ACC112 (cell line): ENCODE measurements around the gene RAB31.

ENCODE experiments used
- H2AFZ ChIP-seq: fragments of 200-600 bp; sonication (generic); one replicate; pipeline ENCODE4 v1.6.0; 2017; ENCODE audit warnings: antibody characterized with exemption, low read length; ENCODE audit not compliant: unreplicated experiment
- H3K27ac ChIP-seq: fragments of 200-600 bp; sonication (generic); 2 replicates; pipeline ENCODE4 v1.5.1; 2014; ENCODE audit warnings: low read depth, mild to moderate bottlenecking, antibody characterized with exemption, low read length, moderate library complexity
- H3K27me3 ChIP-seq: fragments of 200-600 bp; sonication (generic); 2 replicates; pipeline ENCODE4 v1.6.1; 2014; ENCODE audit warnings: mild to moderate bottlenecking, antibody characterized with exemption, low read length, moderate library complexity, mixed read lengths; ENCODE audit not compliant: insufficient read depth
- H3K36me3 ChIP-seq: fragments of 200-600 bp; sonication (generic); 2 replicates; pipeline ENCODE4 v1.6.1; 2016; ENCODE audit warnings: mild to moderate bottlenecking, antibody characterized with exemption, low read length, moderate library complexity, mixed read lengths; ENCODE audit not compliant: insufficient read depth
- H3K4me1 ChIP-seq: fragments of 200-600 bp; sonication (generic); one replicate; pipeline ENCODE4 v1.6.1; 2016; ENCODE audit warnings: low read length, mixed read lengths; ENCODE audit not compliant: insufficient read depth, unreplicated experiment, control insufficient read depth
- H3K4me3 ChIP-seq: fragments of 200-600 bp; sonication (generic); 2 replicates; pipeline ENCODE4 v1.5.1; 2014; ENCODE audit warnings: mild to moderate bottlenecking, low read depth, low read length
- H3K79me2 ChIP-seq: fragments of 200-600 bp; sonication (generic); one replicate; pipeline ENCODE4 v1.6.0; 2016; ENCODE audit warnings: low read length; ENCODE audit not compliant: control insufficient read depth, unreplicated experiment, insufficient read depth

Gene RAB31

GRCh38 chr18:9726175-9726574, 18.1 kb downstream of the RAB31 start:
- no peak overlapping the region for H3K4me3 ChIP-seq
- no peak overlapping the region for H2AFZ ChIP-seq
- H3K79me2 ChIP-seq = peaks cover 29% of the 10 kb centered on the region
- H3K27me3 ChIP-seq = no peaks in the 10 kb centered on the region
- no peak overlapping the region for H3K27ac ChIP-seq
- peaks cover 4% of the 10 kb centered on the region; the same call in 1 of the 2 replicates for H3K36me3 ChIP-seq
- peaks cover 6% of the 10 kb centered on the region for H3K4me1 ChIP-seq

- Histone ChIP-seq H2AFZ (no peak overlapping the region), H3K4me1 (peaks cover 6% of the 10 kb centered on the region), H3K4me3 (no peak overlapping the region), H3K79me2 (peaks cover 22% of the 10 kb centered on the region), H3K27ac (no peak overlapping the region), H3K36me3 (peaks cover 4% of the 10 kb centered on the region; the same call in 1 of the 2 replicates), H3K27me3 (no peaks in the 10 kb centered on the region)
These were observed 18.8 kb downstream of the RAB31 start for GRCh38 chr18:9726936-9727335.

GRCh38 chr18:9730786-9731185, 22.7 kb downstream of the RAB31 start:
- Histone ChIP-seq H3K4me3 (no peak overlapping the region), H3K27ac (no peak overlapping the region), H3K79me2 (peaks cover 8% of the 10 kb centered on the region), H3K36me3 (no peaks in the 10 kb centered on the region), H2AFZ (no peak overlapping the region), H3K27me3 (no peaks in the 10 kb centered on the region), H3K4me1 (peaks cover 6% of the 10 kb centered on the region)

- H3K36me3 ChIP-seq = no peaks in the 10 kb centered on the region
- H3K4me3 ChIP-seq = no peak overlapping the region
- H3K4me1 ChIP-seq = peaks cover 8% of the 10 kb centered on the region
- H3K79me2 ChIP-seq = peaks cover 8% of the 10 kb centered on the region
- no peak overlapping the region for H2AFZ ChIP-seq
- no peaks in the 10 kb centered on the region for H3K27me3 ChIP-seq
- no peak overlapping the region for H3K27ac ChIP-seq
These were observed 23.3 kb downstream of the RAB31 start for GRCh38 chr18:9731380-9731779.

- peaks cover 14% of the 10 kb centered on the region for H3K4me1 ChIP-seq
- H3K36me3 ChIP-seq = no peaks in the 10 kb centered on the region
- H3K4me3 ChIP-seq = no peak overlapping the region
- no peaks in the 10 kb centered on the region for H3K27me3 ChIP-seq
- no peak overlapping the region for H3K27ac ChIP-seq
- H3K79me2 ChIP-seq = peaks cover 4% of the 10 kb centered on the region
- no peak overlapping the region for H2AFZ ChIP-seq
These were observed 23.9 kb downstream of the RAB31 start for GRCh38 chr18:9732031-9732430.

- no peaks in the 10 kb centered on the region for H3K27me3 ChIP-seq
- H3K4me1 ChIP-seq = peaks cover 25% of the 10 kb centered on the region
- peaks cover 14% of the 10 kb centered on the region for H3K79me2 ChIP-seq
- no peaks in the 10 kb centered on the region for H3K36me3 ChIP-seq
- H3K4me3 ChIP-seq = no peak overlapping the region
- no peak overlapping the region for H2AFZ ChIP-seq
- H3K27ac ChIP-seq = no peak overlapping the region
These were observed 26.1 kb downstream of the RAB31 start for GRCh38 chr18:9734189-9734588.

GRCh38 chr18:9735238-9735637, 27.1 kb downstream of the RAB31 start:
- H3K36me3 ChIP-seq = no peaks in the 10 kb centered on the region
- no peak overlapping the region for H3K27ac ChIP-seq
- peaks cover 18% of the 10 kb centered on the region for H3K79me2 ChIP-seq
- no peak overlapping the region for H3K4me3 ChIP-seq
- no peaks in the 10 kb centered on the region for H3K27me3 ChIP-seq
- no peak overlapping the region for H2AFZ ChIP-seq
- H3K4me1 ChIP-seq = peaks cover 33% of the 10 kb centered on the region

- Histone ChIP-seq H2AFZ (no peak overlapping the region), H3K27me3 (no peaks in the 10 kb centered on the region), H3K4me3 (no peak overlapping the region), H3K27ac (no peak overlapping the region), H3K4me1 (peaks cover 33% of the 10 kb centered on the region), H3K36me3 (no peaks in the 10 kb centered on the region), H3K79me2 (peaks cover 18% of the 10 kb centered on the region)
These were observed 27.8 kb downstream of the RAB31 start for GRCh38 chr18:9735879-9736278.

GRCh38 chr18:9736286-9736835, 28.3 kb downstream of the RAB31 start:
- H3K36me3 ChIP-seq = no peaks in the 10 kb centered on the region
- H3K4me1 ChIP-seq = peaks cover 33% of the 10 kb centered on the region
- H3K79me2 ChIP-seq = peaks cover 18% of the 10 kb centered on the region
- H3K27ac ChIP-seq = no peak overlapping the region
- no peak overlapping the region for H3K4me3 ChIP-seq
- H2AFZ ChIP-seq = no peak overlapping the region
- no peaks in the 10 kb centered on the region for H3K27me3 ChIP-seq

- Histone ChIP-seq H3K79me2 (peaks cover 19% of the 10 kb centered on the region), H3K27me3 (no peaks in the 10 kb centered on the region), H3K4me3 (no peak overlapping the region), H3K36me3 (no peaks in the 10 kb centered on the region), H3K4me1 (peaks cover 40% of the 10 kb centered on the region), H3K27ac (no peak overlapping the region), H2AFZ (no peak overlapping the region)
These were observed 28.9 kb downstream of the RAB31 start for GRCh38 chr18:9737006-9737405.

GRCh38 chr18:9737472-9738121, 29.5 kb downstream of the RAB31 start:
- Histone ChIP-seq H2AFZ (no peak overlapping the region), H3K4me3 (no peak overlapping the region)

More at GRCh38 chr18:9737472-9738121, 29.5 kb downstream of the RAB31 start:
- H3K79me2 ChIP-seq = peaks cover 23% of the 10 kb centered on the region
- H3K4me1 ChIP-seq = peaks cover 46% of the 10 kb centered on the region
- H3K27ac ChIP-seq = no peak overlapping the region
- H3K27me3 ChIP-seq = no peaks in the 10 kb centered on the region
- no peaks in the 10 kb centered on the region for H3K36me3 ChIP-seq
